Esophagus squamous epithelium (tissue), 5 donors: ENCODE data around the gene SCARF1. TPM values are rescaled to one million over a fixed set of nuclear protein-coding genes. Genes with fewer than 3 reads are reported as not detected.

Source experiments
- DNase-seq: peaks from one replicate; lab custom pipeline; 2025; lab: John Stamatoyannopoulos, UW
- H3K27ac ChIP-seq, 4 donors: fragments of 200-600 bp; sonication (generic); one replicate each; pipeline ENCODE4 v1.5.1; 2016 to 2019; ENCODE audit warnings: mild to moderate bottlenecking in 1 of 4
- H3K27me3 ChIP-seq, 4 donors: fragments of 200-600 bp; sonication (generic); 1 replicate in 3 of 4; 2 replicates in 1 of 4; pipeline versions ENCODE4 v1.5.1 to v1.6.0; 2017 to 2021; ENCODE audit warnings: antibody characterized with exemption in 1 of 4
- H3K36me3 ChIP-seq, 3 donors: fragments of 200-600 bp; sonication (generic); one replicate each; pipeline ENCODE4 v1.5.1; 2016 to 2019
- H3K4me1 ChIP-seq, 3 donors: fragments of 200-600 bp; sonication (generic); one replicate each; pipeline ENCODE4 v1.5.1; 2017 to 2019
- H3K4me3 ChIP-seq, 4 donors: fragments of 200-600 bp; sonication (generic); 1 replicate in 3 of 4; 2 replicates in 1 of 4; pipeline ENCODE4 v1.5.1; 2016 to 2019; ENCODE audit warnings: mild to moderate bottlenecking in 2 of 4, moderate library complexity in 1 of 4
- H3K9me3 ChIP-seq, 3 donors: fragments of 200-600 bp; sonication (generic); one replicate each; pipeline ENCODE4 v1.5.1; 2016 to 2019
- POLR2A ChIP-seq, 4 donors: fragments of 450-650 bp; IDR thresholded peaks; one replicate each; pipeline ENCODE4 v1.6.1; 2017; ENCODE audit warnings: antibody characterized with exemption in 4 of 4, mild to moderate bottlenecking in 4 of 4, moderate library complexity in 3 of 4
- WGBS, 2 donors: methylation state at CpG; one replicate each; pipeline ENCODE4 v1.1.5; 2018; 5-methylcytosine and 5-hydroxymethylcytosine counted together
- intact Hi-C: fragments of 100-400 bp; cut with DNase I; formaldehyde crosslinking; loops from one replicate; pipeline ENCODE4 v1.15.0; 2022
- total RNA-seq, 4 donors: library from RNA; depleted of rRNA; stranded (reverse); fragments of >200 nt; gene quantifications; one replicate each; pipeline ENCODE4 v1.1.0, GENCODE V29; 2016
- TF ChIP-seq, protein P1 (sequence below), 6 experiments: fragments of 450-650 bp in 4 of 6; fragments of 200-600 bp in 2 of 6; sonication (generic) in 2 of 6; IDR thresholded peaks; one replicate each; pipeline ENCODE4 v1.5.1; 2016 to 2019; ENCODE audit warnings: antibody characterized with exemption in 6 of 6, mild to moderate bottlenecking in 4 of 6, moderate library complexity in 4 of 6
- donor health status: DM: yes; HTN: yes; CAD: no.

Gene SCARF1
- total RNA-seq, 4 donors from 2014 or later, result 2.0 to 5.7 (median 3.3) TPM

DNA sequence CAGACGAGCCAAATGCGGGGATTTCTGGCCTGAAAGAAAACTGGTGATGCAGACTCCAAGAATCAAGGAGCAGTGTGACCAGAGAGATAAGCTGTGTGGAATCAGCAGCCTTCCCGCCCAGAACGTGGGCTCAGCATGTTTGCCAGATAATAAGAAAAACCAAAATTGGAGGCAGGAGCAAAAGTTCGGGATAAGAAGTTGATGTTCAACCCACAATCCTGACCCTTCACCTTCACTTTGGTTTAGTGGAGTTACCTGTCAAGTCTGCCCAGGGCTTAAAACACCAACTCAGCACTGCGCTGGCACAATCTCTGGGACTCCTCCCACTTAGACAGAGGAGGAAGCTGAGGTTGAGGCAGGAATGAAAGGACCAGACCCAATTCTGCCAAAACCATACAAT, 20.0 kb downstream of the SCARF1 start:
- Histone ChIP-seq H3K36me3 (no peaks in the 10 kb centered on the region), H3K4me3 (no peak overlapping the region), H3K9me3 (no peaks in the 10 kb centered on the region), H3K27me3 (peaks cover 0 to 25% (median 0%) of the 10 kb centered on the region in 4 donors), H3K4me1 (peaks cover 20 to 69% (median 28%) of the 10 kb centered on the region in 3 donors), H3K27ac (no peak overlapping the region)
- 86 to 87% methylated on average over 6 of the region's 6 CpGs for WGBS, 2 donors
- intact Hi-C loops, result no loop called here
- TF ChIP-seq, protein P1, sequence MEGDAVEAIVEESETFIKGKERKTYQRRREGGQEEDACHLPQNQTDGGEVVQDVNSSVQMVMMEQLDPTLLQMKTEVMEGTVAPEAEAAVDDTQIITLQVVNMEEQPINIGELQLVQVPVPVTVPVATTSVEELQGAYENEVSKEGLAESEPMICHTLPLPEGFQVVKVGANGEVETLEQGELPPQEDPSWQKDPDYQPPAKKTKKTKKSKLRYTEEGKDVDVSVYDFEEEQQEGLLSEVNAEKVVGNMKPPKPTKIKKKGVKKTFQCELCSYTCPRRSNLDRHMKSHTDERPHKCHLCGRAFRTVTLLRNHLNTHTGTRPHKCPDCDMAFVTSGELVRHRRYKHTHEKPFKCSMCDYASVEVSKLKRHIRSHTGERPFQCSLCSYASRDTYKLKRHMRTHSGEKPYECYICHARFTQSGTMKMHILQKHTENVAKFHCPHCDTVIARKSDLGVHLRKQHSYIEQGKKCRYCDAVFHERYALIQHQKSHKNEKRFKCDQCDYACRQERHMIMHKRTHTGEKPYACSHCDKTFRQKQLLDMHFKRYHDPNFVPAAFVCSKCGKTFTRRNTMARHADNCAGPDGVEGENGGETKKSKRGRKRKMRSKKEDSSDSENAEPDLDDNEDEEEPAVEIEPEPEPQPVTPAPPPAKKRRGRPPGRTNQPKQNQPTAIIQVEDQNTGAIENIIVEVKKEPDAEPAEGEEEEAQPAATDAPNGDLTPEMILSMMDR (IDR thresholded peaks at IDR 0.05), result no peak
- TF ChIP-seq POLR2A (IDR thresholded peaks at IDR 0.05), result no peak
- DNase-seq, result no peak

DNA sequence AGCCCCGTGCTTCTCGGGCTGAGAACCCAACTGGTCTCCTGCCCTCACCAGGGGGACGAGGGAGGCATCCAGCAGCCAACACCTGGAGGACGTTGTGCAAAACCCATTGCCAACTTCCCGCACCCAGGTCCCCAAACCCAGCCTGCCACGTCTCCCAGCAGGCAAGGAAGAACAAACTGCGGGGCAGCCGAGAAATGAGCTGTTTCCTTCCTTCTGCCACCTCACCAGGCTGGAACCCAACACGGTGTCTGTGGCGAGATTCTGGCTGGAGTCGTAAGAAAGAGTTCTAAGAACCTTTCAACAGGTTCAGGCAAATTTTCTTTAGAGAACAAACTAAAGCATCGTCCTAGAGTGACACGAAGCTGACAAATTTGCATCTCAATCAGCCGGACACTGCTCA, 20.5 kb downstream of the SCARF1 start:
- Histone ChIP-seq H3K27me3 (peaks cover 0 to 25% (median 0%) of the 10 kb centered on the region in 4 donors), H3K27ac (no peak overlapping the region), H3K4me1 (peaks cover 20 to 67% (median 28%) of the 10 kb centered on the region in 3 donors), H3K36me3 (no peaks in the 10 kb centered on the region), H3K9me3 (no peaks in the 10 kb centered on the region), H3K4me3 (no peak overlapping the region)
- DNase-seq, result no peak
- intact Hi-C loops, result no loop called here
- TF ChIP-seq, protein P1 (IDR thresholded peaks at IDR 0.05), result no peak
- no peak for TF ChIP-seq POLR2A (IDR thresholded peaks at IDR 0.05)
- 61 to 76% methylated on average over 9 to 10 of the region's 14 CpGs for WGBS, 2 donors

DNA sequence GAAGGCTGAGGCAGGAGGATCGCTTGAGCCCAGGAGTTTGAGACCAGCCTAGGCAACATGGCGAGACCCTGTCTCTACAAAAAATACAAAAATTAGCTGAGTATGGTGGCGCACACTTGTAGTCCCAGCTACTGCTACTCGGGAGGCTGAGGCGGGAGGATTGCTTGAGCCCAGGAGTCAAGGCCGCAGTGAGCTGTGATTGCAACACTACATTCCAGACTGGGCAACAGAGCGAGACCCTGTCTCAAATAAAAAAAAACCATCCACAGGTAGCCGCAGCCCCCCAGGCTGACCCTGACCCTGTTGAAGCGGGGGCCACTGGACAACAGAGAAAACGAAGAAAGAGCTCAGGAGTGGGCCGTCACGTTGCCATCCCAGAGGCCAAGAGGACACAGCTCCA, 20.9 kb downstream of the SCARF1 start:
- intact Hi-C loops, result no loop called here
- no peaks in the 10 kb centered on the region for H3K36me3 ChIP-seq
- H3K4me3 ChIP-seq, result no peak overlapping the region
- WGBS, 2 donors, result 79 to 84% methylated on average over 6 to 12 of the region's 12 CpGs
- DNase-seq, result no peak
- TF ChIP-seq POLR2A (IDR thresholded peaks at IDR 0.05), result no peak
- TF ChIP-seq, protein P1 (IDR thresholded peaks at IDR 0.05), result no peak
- no peak overlapping the region for H3K27ac ChIP-seq
- H3K4me1 ChIP-seq, result peaks cover 17 to 63% (median 26%) of the 10 kb centered on the region in 3 donors
- no peaks in the 10 kb centered on the region for H3K9me3 ChIP-seq
- peaks cover 0 to 21% (median 0%) of the 10 kb centered on the region in 4 donors for H3K27me3 ChIP-seq

DNA sequence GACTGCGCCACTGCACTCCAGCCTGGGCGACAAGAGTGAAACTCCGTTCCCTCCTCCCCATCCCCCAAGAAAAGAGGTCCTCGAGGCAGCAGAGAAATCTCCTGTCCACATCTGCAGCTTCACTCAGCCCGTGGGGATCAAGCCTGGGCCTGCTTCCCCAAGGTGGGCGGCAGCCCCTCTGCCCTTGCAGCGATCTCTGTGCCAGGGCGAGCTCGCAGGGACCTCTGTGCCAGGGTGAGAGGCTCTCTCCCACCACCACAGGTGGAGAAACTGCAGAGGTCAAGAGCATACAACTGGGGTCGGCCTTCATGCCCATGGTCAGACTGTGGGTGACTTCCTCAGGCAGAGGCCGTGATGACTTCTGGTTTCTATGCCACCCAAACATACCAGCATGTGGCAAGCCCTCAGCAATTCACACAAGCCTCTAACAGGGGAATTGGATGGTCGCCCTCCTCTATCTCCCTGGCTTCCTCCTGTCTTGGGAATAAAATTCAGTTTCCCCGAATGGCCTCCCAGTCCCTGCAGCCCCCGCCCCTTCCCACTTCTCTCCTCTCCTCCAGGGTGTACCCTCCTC, 22.4 kb downstream of the SCARF1 start:
- Histone ChIP-seq H3K9me3 (no peaks in the 10 kb centered on the region), H3K27ac (no peak overlapping the region), H3K4me1 (peaks cover 13 to 53% (median 26%) of the 10 kb centered on the region in 3 donors), H3K27me3 (peaks cover 0 to 14% (median 0%) of the 10 kb centered on the region in 4 donors), H3K4me3 (no peak overlapping the region), H3K36me3 (no peaks in the 10 kb centered on the region)
- WGBS, 2 donors, result 83 to 85% methylated on average over 9 to 14 of the region's 14 CpGs
- DNase-seq, result no peak
- TF ChIP-seq, protein P1 (IDR thresholded peaks at IDR 0.05), result no peak
- no peak for TF ChIP-seq POLR2A (IDR thresholded peaks at IDR 0.05)
- intact Hi-C loops, result no loop called here

DNA sequence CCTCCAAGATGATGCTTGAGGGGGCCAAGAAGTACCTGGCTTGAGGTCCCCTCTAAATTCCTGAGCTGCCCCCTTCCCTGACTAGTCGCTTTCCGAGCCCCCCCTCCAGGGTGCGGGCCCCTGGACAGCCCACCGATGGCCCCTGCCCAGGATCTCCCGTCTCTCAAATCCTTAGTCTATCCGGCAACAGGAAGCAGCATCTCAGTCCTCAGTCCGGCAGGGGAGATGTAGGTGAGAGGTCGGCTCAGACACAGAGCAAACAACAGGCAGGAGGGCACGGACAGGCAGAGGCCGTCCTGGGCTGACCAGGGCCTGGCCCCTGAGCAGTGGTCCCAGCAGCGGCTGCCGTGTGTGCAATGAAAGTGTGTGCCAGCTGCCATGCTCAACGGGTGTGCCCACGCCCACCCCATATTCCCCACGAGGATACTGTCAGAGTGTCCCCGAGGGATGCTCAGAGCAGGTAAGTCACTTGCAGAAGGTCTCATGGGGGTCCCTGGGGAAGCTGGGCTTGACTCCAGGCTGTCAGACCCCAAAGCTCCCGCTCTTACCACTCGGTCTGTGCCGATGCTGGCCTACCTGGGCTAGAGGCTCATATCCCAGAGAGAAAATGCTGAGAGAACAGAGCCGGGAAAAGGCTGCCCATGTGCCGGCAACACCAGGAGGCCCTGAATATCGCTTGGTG, 24.1 kb downstream of the SCARF1 start:
- WGBS, 2 donors, result 83 to 88% methylated on average over 3 to 6 of the region's 22 CpGs
- TF ChIP-seq POLR2A (IDR thresholded peaks at IDR 0.05), result no peak
- H3K4me3 ChIP-seq, result no peak overlapping the region
- no peaks in the 10 kb centered on the region for H3K36me3 ChIP-seq
- peaks cover 10 to 44% (median 19%) of the 10 kb centered on the region in 3 donors for H3K4me1 ChIP-seq
- H3K9me3 ChIP-seq, result no peaks in the 10 kb centered on the region
- no peak overlapping the region for H3K27ac ChIP-seq
- no peaks in the 10 kb centered on the region for H3K27me3 ChIP-seq
- no peak for DNase-seq
- intact Hi-C loops, result no loop called here
